ENCODE data around the gene SPDYE3. TPM values are rescaled to one million over a fixed set of nuclear protein-coding genes. Genes with fewer than 3 reads are reported as not detected.
"Not testable (repeated sequence)": the region's sequence is repeated elsewhere in the genome, so short reads cannot be mapped to it uniquely, and the experiment has no call there.

Gene SPDYE3, protein sequence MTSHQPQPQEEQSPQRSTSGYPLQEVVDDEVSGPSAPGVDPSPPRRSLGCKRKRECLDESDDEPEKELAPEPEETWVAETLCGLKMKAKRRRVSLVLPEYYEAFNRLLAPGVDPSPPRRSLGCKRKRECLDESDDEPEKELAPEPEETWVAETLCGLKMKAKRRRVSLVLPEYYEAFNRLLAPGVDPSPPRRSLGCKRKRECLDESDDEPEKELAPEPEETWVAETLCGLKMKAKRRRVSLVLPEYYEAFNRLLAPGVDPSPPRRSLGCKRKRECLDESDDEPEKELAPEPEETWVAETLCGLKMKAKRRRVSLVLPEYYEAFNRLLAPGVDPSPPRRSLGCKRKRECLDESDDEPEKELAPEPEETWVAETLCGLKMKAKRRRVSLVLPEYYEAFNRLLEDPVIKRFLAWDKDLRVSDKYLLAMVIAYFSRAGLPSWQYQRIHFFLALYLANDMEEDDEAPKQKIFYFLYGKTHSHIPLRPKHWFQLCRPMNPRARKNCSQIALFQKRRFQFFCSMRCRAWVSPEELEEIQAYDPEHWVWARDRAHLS
- total RNA-seq (2014; rRNA removed; shearing (Covaris generic)), result not detected in 2 replicates

DNA sequence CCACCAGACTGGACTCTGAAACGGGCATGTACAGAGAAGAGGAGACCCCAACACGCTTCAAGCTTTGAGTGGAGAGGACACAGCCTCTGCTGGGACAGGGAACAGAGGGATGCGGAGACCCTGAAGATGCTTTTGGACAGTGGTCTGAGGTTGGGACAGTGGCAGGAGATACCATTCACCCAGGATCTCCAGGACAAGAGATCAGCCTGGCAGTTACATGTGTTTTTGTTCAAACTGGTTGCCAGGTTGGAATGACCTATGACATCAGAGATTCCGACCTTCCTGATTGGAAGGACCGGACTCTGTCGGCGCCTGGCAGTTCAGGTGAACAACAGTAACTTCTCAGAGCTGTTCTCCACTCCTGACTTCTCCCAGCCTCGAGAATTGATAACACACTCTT lies at the start of gene SPDYE3:
Gene SPDYE3, plus strand, starts transcription at position 301 of the 400 bp plus-strand sequence. CDS start 184 bp downstream, outside the sequence.
- in situ Hi-C loops (cut with HindIII; ENCODE audit: low sequenced_read_pairs); DNase-seq (ENCODE audit: low spot score): not testable (repeated sequence)

DNA sequence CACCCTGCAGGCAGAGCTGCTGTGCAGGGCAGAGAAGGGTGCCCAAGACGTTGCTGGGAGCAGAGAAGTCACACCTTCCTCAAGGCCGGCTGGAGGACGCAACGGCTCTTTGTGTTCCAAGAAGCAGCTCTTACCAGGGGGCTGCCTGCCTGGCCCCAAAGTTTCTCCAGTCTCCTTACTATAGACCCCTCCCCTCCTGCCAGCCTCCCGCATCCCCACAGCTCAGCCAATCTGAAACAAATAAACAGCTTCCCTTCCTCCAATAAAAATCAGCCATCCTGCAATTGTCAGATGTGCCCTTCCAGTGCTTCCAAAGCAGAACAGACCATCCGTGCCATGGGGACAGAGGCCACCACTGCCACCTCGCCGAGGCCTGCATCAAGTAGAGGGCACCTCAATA lies 47.5 kb upstream of the SPDYE3 start:
- DNase-seq (ENCODE audit: low spot score), result peak; percentile 12
- in situ Hi-C loops (cut with HindIII; ENCODE audit: low sequenced_read_pairs), result not testable (repeated sequence)

DNA sequence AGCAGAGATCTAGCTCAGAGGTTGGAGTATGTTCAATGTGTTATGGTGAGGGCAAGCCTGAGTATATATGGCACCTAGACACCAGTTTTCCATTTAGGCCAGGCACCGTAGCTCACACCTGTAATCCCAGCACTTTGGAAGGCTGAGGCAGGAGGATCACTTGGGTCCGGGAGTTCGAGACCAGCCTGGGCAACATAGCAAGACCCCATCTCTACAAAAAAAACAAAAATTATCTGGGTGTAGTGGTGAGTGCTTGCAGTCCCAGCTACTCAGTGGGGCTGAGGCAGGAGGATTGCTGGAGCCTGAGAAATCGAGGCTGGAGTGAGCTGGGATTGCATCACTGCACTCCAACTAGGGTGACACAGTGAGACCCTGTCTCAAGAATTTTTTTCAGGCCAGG lies 44.6 kb upstream of the SPDYE3 start:
- DNase-seq (ENCODE audit: low spot score); in situ Hi-C loops (cut with HindIII; ENCODE audit: low sequenced_read_pairs): not testable (repeated sequence)

DNA sequence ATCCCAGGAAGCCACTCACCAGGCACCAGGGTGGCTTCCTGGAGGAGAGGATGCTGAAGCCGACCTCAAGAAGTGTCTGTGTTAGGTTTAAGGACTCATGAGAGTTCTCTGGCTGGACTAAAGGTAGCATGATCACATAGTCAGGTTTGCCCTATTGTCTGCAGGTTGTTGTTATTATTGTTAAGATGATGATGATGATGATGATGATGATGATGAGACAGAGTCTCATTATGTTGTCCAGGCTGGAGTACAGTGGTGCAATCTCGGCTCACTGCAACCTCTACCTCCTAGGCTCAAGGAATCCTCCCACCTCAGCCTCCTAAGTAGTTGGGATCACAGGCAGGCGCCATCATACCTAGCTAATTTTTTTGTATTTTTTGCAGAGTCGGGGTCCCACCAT lies 43.3 kb upstream of the SPDYE3 start:
- in situ Hi-C loops (cut with HindIII; ENCODE audit: low sequenced_read_pairs); DNase-seq (ENCODE audit: low spot score): not testable (repeated sequence)

DNA sequence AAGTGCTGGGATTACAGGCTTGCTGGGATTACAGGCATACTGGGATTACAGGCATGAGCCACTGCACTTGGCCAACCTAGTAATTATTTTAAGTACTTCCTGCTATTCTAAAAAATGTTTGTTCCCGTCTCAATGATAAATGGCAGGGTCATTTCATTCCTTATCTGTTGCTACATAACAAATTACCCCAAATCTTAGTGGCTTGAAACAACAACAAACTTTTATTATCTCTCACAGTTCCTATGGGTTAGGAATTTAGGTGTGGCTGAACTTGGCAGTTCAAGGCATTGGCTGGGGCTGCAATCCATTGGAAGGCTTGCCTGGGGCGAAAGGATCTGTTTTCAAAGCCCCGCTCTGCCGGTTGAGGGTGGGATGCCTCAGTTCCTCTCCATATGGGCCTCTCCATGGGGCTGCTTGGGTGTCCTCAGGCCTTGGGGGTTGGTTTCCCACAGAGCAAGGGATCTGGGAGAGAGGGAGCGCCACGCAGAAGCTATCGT lies 42.8 kb upstream of the SPDYE3 start:
- in situ Hi-C loops (cut with HindIII; ENCODE audit: low sequenced_read_pairs); DNase-seq (ENCODE audit: low spot score): not testable (repeated sequence)

DNA sequence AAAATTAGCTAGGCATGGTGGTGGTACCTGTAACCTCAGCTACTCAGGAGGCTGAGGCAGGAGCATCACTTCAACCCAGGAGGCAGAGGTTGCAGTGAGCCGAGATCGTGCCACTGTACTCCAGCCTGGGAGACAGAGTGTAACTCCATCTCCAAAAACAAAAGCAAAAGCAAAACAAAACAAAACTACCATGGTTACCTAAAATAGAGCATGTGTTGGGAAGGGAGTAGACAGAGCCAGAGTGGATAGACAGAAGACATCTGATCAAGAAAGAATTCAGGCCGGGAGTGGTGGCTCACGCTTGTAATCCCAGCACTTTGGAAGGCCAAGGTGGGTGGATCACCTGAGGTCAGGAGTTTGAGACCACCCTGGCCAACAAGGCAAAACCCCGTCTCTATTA lies 41.7 kb upstream of the SPDYE3 start:
- DNase-seq (ENCODE audit: low spot score); in situ Hi-C loops (cut with HindIII; ENCODE audit: low sequenced_read_pairs): not testable (repeated sequence)

DNA sequence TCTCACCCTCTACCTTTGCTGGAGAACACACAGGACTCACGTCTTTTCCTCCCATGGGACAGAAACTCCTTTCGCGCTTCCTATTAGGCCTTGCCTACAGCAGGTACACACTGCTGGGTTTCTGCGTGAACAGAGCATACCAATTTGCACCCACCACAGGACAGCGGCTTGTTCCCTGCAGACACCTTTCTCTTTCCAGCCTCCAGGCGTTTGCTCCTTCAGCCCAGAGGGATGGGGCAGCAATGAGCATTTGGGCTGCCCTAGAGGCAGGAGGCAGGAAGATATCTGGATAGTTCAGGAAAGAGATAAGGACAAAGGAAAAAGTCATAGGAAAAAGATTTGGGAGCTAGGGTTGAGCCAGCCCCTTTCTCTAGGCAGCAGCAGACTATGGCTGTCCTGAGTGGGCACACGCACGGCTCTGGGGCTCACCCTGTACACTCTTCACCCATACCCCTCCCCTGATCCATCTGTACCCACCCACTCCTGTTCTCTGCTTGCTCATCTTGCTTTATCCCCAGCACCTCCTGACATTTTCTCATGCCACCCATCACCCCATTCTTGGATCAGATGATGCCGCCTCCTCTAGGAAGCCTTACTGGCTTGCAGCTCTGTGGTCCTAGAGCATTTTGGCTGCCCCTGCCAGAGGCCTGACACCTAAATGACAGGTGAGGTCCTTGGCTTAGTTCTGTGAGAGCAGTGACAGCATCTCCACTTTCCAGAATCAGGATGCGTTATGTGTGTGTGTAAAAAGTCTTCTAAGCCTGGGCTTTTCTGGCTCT lies 40.7 kb upstream of the SPDYE3 start:
- DNase-seq (ENCODE audit: low spot score), result no peak
- in situ Hi-C loops (cut with HindIII; ENCODE audit: low sequenced_read_pairs), result no loop called here

DNA sequence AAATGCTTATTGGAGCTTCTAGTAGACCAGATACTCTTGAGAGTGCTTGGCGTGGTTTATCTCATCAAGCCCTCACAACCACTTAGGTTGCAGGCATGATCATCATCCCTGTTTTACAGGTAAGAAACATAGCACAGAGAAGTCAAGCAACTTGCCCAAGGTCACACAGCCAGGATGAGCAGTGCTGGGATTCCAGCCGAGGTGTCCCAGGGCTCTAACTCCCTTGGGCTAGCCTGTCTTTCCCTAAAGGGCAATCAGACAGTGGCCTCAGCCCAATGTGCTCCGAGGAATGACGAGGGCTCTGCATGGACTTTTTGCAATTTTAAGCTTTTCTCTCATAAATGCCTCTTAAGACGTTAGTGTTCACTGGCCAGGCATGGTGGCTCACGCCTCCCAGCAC lies 39.9 kb upstream of the SPDYE3 start:
- in situ Hi-C loops (cut with HindIII; ENCODE audit: low sequenced_read_pairs), result no loop called here

DNA sequence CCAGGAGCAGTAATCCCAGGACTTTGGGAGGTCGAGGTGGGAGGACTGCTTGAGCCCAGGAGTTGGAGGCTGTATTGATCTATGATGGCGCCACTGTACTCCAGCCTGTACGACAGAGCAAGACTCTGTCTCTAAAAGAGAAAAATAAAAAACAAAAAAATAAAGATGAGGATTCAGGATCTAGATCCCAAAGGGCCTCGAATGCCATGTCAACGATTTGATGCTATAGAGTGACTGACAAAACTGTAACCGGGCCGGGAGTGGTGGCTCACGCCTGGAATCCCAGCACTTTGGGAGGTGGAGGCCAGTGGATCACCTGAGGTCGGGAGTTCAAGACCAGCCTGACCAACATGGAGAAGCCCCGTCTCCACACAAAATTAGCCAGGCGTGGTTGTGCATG lies 38.6 kb upstream of the SPDYE3 start:
- DNase-seq (ENCODE audit: low spot score); in situ Hi-C loops (cut with HindIII; ENCODE audit: low sequenced_read_pairs): not testable (repeated sequence)

More for the DNA sequence above, 39.9 kb upstream of the SPDYE3 start:
- no peak for DNase-seq (ENCODE audit: low spot score)

DNA sequence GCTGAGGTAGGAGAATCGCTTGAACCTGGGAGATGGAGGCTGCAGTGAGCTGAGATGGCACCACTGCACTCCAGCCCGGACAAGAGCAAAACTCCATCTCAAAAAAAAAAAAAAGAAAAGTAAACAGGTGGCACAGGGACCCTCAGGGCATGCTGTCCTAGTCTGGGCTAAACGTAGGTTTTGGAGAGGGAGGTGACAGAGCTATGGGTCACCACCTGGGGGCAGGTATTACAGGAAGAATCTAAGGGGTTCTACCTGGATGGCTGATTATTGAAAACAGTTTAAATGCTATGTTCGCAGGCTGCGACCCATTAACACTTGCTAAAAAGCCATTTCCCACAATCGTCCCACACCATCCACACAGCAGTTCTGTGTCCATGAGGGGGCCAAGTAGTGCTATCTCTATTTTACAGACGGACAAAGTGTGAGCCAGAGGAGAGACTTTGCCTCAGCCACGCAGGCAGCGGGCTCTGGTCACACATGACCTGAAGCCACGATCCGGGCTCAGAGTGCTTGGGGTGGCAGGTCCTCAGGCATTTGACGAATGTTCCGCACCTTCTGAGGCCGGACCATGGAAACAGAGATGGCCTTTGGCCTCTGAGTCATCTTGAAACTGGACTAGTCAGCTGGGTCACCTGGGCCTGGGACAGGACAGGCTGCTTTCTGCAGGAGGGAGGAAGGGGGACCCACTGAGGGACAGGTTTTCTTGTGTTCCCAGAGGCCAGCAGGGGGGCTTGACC lies 38.0 kb upstream of the SPDYE3 start:
- peak; percentile 17 for DNase-seq (ENCODE audit: low spot score)
- in situ Hi-C loops (cut with HindIII; ENCODE audit: low sequenced_read_pairs), result not testable (repeated sequence)

DNA sequence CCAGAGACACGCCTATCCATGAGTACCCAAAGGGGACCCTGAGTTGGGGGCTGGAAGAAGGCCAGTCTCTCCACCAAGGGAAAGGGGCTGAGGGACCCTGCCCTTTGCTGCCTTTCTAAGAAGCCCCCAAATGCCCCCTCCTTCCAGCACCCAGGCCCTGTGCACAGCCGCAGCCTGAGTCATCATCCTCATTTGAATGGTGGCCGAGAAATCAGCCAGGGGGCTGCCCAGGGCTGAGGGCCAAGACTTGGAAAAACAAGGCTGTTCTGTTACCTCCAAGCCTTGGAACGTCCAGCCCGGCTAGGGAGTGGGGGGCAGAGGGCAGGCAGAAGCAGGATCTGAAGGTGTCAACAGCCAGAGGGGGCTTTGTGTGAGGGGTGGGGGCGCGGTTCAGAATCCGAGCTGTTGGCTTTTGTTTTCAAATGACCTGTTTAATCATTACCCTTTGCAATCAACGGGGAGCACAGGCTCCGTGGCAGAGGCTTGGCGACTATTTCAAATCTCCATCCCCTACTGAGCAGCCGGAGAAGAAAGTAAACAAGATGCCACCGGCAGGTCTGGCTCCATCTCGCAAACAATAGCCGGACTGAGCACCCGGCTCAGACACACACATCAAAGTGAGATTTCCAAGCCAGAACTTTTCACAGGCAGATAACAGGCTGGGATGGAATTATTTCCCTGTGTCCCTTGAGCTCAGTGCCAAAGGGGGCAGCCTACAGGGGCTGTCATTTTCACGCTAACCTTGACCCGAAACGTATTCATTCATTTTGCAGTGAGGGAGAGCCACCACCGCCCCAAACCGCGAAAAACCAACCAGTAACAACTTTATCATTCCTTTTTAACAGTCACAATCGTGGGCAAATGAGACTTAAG lies 37.2 kb upstream of the SPDYE3 start:
- in situ Hi-C loops (cut with HindIII; ENCODE audit: low sequenced_read_pairs), result not testable (repeated sequence)
- peak; percentile 27 for DNase-seq (ENCODE audit: low spot score)

DNA sequence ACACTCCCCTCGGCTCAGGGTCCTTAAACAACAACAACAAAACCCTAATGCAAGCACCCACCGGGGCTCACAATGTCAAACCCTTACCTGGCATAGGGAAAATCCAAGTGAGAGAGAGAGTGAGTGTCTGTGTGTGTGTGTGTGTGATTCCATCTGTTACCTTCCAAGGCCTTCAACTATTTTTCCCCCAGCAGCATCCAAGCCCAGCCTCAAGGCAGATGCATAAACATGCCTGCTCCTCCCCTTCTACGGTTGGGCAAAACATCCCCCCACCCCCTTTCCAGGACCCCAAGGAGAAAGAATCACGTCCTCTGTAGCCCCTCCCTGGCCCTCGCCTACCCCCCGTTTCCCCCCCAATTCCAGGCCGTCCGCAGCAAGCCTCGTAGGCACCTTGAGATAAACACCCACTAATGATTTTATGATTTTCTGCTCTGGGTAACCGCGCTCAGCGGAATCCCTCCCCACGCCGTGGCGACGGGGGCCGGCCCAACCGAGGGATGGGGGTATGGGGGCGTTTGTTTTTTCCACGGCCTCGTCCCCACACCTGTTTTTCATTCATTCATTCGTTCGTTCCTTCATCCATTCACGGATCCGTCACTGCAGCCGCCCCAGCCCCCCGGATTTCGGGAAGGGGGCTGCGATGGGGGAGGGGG lies 36.4 kb upstream of the SPDYE3 start:
- DNase-seq (ENCODE audit: low spot score), result peak; percentile 68
- in situ Hi-C loops (cut with HindIII; ENCODE audit: low sequenced_read_pairs), result not testable (repeated sequence)

DNA sequence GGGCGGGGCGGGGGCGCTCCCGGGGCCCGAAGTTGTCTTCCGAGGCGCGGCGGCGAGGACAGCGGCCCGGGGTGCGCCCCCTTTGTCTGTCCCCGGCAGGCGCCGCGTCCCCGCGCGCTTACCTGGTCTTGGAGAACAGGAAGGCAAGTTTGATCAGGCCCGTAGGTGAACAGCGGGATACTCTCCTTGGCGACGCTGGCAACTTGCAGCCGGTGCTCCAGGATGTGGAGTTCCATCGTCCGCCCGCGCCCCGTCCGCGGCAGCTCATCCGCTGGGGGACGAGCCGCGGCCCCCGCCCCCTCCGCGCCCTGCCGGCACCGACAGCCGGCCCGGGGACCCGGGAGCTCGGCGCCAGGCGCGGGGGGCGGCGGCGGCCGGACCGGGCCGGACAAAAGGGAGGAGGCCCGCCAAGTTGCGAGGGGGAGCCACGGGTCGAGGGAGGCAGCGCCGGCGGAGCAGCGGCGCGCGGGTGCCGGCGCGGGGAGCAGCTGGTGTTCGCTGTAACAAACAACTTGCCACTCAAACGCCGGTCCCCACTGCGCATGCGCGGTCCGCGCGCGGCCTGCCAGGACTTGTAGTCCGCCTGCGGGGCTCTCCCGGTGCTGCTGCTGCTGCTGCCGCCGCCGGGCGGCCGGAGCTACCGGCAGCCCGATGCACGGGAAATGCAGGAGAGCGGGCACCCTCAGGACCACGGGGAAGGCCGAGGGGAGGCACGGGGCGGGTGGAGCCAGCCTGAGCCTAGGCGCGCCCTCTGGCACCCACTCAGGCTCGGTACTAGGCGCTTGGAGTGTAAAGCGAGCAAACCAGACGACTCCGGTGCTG lies 35.6 kb upstream of the SPDYE3 start:
- peak; percentile 94 for DNase-seq (ENCODE audit: low spot score)
- in situ Hi-C loops (cut with HindIII; ENCODE audit: low sequenced_read_pairs), result no loop called here

DNA sequence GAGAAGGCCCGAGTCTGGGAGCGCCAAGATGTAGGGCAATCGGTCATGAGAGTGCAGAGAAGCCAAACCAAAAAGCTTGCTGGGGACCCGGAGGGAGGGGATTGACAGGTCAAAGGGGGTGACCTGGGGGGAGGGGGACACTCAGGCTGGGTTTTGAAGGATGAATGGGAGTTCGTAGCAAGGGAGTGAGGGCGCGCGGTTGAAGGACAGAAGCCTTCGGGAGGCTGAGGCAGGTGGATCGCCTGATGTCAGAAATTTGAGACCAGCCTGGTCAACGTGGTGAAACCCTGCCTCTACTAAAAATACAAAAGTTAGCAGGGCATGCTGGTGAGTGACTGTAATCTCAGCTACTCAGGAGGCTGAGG lies 35.0 kb upstream of the SPDYE3 start:
- DNase-seq (ENCODE audit: low spot score); in situ Hi-C loops (cut with HindIII; ENCODE audit: low sequenced_read_pairs): not testable (repeated sequence)

DNA sequence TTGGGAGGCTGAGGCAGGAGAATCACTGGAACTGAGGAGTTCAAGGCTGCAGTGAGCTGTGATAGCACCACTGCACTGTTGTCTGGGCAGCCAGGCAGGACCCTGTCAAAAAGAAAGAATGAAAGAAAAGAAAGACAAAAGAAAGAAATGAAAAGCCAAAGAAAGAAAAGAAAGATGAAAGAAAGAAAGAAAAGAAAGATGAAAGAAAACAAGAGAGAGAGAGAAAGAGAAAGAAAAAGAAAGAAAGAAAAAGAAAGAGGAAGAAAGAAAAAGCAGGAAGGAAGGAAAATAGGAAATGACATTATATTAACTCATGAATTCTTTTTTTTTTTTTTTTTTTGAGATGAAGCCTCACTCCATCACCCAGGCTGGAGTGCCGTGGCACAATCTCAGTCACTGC lies 32.4 kb upstream of the SPDYE3 start:
- in situ Hi-C loops (cut with HindIII; ENCODE audit: low sequenced_read_pairs), result no loop called here
- no peak for DNase-seq (ENCODE audit: low spot score)

DNA sequence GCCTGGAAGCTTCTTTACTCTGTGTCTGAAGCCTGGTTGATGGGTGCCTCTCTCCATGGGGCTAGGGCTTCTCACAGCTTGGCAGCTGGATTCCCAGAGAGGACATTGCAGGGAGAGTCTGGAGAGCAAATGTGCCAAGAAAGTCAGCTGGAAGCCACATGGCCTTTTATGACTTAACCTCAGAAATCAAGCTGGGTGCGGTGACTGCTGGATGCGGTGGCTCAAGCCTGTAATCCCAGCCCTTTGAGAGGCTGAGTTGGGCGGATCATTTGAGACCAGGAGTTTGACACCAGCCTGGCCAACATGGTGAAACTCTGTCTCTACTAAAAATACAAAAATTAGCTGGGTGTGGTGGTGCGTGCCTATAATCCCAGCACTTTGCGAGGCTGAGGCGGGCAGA lies 31.4 kb upstream of the SPDYE3 start:
- in situ Hi-C loops (cut with HindIII; ENCODE audit: low sequenced_read_pairs); DNase-seq (ENCODE audit: low spot score): not testable (repeated sequence)

DNA sequence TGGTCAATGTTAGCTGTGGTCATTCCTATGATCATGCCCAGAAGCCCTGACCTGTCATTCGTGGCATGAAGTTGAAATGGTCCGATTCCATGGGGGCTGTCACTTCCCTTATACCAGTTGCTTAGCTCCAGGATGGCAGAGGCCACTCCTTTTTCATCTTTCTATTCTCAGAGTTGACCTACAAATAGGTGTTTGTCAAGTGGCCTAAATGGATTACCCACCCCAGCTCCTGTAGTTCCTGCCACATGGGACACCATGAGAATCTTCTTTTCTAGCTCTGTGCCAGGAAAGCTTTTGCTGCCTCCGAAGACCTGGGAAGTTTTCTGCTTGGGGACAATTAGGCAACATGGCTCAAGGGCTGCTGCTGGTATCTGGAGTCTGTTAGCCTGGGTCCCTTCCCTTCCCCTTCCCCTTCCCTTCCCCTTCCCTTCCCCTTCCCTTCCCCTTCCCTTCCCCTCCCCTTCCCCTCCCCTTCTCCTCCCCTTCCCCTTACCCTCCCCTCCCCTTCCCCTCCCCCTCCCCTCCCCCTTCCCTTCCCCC lies 25.4 kb upstream of the SPDYE3 start:
- in situ Hi-C loops (cut with HindIII; ENCODE audit: low sequenced_read_pairs); DNase-seq (ENCODE audit: low spot score): not testable (repeated sequence)

All from G401 (cell line).